NB4 (cell line): Measurements from ENCODE around the gene EOLA1.

ENCODE experiments used
- POLR2A ChIP-seq: IDR thresholded peaks from 2 replicates; pipeline ENCODE4 v1.6.1; 2011; ENCODE audit warnings: mild to moderate bottlenecking; ENCODE audit not compliant: insufficient read length; ENCODE audit errors: extremely low read depth
- TF ChIP-seq, protein P1 (sequence below): IDR thresholded peaks from one replicate; pipeline ENCODE4 v1.5.1; 2012; ENCODE audit warnings: low read depth, low read length

DNA sequence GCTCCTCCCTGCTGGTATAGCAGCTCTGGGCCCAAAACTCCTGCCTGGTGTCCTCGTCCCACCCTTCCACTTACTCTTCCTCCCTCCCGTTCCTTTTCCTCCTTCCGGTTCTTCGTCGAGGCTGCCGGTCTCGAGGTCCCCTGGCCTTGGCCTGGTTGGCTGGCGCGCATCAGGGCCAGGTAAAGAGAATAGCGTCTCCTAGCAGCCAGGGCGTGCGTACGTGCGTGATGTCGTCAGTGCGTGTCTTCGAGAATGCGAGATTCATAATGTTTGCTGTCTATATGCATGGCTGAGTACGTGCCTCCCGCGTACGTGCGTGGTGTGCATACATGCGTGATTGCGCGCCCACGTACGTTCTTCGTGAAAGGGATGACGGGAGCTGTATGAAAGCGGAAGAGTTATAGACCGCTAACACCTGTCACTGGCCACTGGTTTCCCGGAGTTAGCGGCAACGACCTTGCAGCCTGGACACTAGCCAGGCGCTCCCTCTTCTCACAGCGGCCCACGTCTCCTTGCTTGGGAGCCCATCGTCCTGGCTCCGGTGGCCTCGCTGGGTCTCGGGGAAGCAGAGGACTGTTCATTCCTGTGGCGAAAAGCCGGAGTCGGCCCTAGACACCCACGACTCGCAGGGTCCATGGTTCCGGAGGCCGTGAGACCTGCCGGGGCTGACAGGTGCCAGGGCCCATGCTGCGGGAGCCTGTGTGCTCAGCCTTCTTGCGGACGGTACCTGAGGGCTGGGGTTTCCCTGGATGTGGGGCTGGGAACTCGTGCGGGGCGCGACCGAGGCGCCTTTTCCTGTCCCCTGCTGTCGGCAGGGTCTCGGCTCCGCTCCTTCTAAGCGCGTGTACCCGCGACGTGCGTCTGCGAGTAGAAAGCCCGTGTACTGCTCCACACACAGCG is at the start of gene EOLA1:
- TF ChIP-seq, protein P1, sequence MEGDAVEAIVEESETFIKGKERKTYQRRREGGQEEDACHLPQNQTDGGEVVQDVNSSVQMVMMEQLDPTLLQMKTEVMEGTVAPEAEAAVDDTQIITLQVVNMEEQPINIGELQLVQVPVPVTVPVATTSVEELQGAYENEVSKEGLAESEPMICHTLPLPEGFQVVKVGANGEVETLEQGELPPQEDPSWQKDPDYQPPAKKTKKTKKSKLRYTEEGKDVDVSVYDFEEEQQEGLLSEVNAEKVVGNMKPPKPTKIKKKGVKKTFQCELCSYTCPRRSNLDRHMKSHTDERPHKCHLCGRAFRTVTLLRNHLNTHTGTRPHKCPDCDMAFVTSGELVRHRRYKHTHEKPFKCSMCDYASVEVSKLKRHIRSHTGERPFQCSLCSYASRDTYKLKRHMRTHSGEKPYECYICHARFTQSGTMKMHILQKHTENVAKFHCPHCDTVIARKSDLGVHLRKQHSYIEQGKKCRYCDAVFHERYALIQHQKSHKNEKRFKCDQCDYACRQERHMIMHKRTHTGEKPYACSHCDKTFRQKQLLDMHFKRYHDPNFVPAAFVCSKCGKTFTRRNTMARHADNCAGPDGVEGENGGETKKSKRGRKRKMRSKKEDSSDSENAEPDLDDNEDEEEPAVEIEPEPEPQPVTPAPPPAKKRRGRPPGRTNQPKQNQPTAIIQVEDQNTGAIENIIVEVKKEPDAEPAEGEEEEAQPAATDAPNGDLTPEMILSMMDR: no peak
- TF ChIP-seq POLR2A: peak; percentile 37
